ENCODE measurements around the gene HNRNPA1. TPM values are rescaled to one million over a fixed set of nuclear protein-coding genes. Genes with fewer than 3 reads are reported as not detected.
"Not testable (repeated sequence)": the region's sequence is repeated elsewhere in the genome, so short reads cannot be mapped to it uniquely, and the experiment has no call there.

The HNRNPA1 gene
- total and polyA plus RNA-seq, 2 of the 4 experiments (the other 2 are of a cell fraction), result 747 to 1,409 TPM

- H2BK120ac ChIP-seq (ENCODE audit: low read depth, low read length); H2BK20ac ChIP-seq (ENCODE audit: low read depth, low read length); H3K56ac ChIP-seq (ENCODE audit: extremely low read depth, insufficient read depth, low read length); H3K36me3 ChIP-seq (ENCODE audit: control insufficient read depth, insufficient read depth, low read length); H3K18ac ChIP-seq (ENCODE audit: low read depth, low read length); H3K4me2 ChIP-seq (ENCODE audit: low read depth, low read length); H3K9me3 ChIP-seq (ENCODE audit: control insufficient read depth, insufficient read depth, low read length); H3K9me1 ChIP-seq (ENCODE audit: insufficient read depth, low read length); H2AK5ac ChIP-seq (ENCODE audit: low read depth, low read length); H2BK15ac ChIP-seq (ENCODE audit: low read depth, low read length); H4K5ac ChIP-seq (ENCODE audit: low read depth, low read length); H4K8ac ChIP-seq (ENCODE audit: low read depth in 2 of 2, low read length in 2 of 2); H3K79me1 ChIP-seq (ENCODE audit: low read depth in 1 of 2, low read length in 2 of 2); H4K91ac ChIP-seq (ENCODE audit: insufficient read depth, low read depth, low read length); H2BK5ac ChIP-seq (ENCODE audit: low read depth, low read length, poor library complexity, severe bottlenecking); H3K4me1 ChIP-seq (ENCODE audit: control insufficient read depth, insufficient read depth, low read length); in situ Hi-C loops (cut with MboI; ENCODE audit: low sequenced_read_pairs); dilution Hi-C loops (cut with HindIII; ENCODE audit: low sequenced_read_pairs, unreplicated experiment); H4K20me1 ChIP-seq (ENCODE audit: insufficient read depth, low read length); H3K14ac ChIP-seq (replicated peaks; ENCODE audit: low read depth, low read length); H2AK9ac ChIP-seq (replicated peaks; ENCODE audit: low read depth, low read length, poor library complexity); H3K4me3 ChIP-seq (ENCODE audit: insufficient read depth, low read depth, low read length); ATAC-seq (ENCODE audit: low read depth); BruUV-seq (replicated peaks); H3K27ac ChIP-seq (ENCODE audit: insufficient read depth, low read length); intact Hi-C loops (cut with micrococcal nuclease); H3K9ac ChIP-seq (ENCODE audit: low read depth, low read length); H2AFZ ChIP-seq (replicated peaks; ENCODE audit: low read length, poor library complexity); DNase-seq; H3K4ac ChIP-seq (ENCODE audit: low read depth, low read length); H3K23ac ChIP-seq (ENCODE audit: low read depth, low read length); H3K27me3 ChIP-seq (ENCODE audit: control insufficient read depth, insufficient read depth, low read length): not testable (repeated sequence)
- ChIA-PET CTCF (interaction anchor here (0.7 to 0.8 kb wide), 2 partner anchors 298 to 734 kb away, joined by 3 to 4 read pairs; no protein-coding TSS in a partner anchor), POLR2A (ENCODE audit: unreplicated experiment) (interaction anchor here (0.7 kb wide), 1 partner anchor 19 kb away, joined by 3 read pairs; no protein-coding TSS in a partner anchor)
- WGBS, 2 experiments (ENCODE audit: extremely low coverage in 2 of 2, insufficient read length in 1 of 2), result 96% methylated on average over 4 of the region's 7 CpGs; no CpG with 5 or more reads in 1 of the 2 experiments
Measured at GRCh38 chr12:54312309-54312708, 31.8 kb downstream of the HNRNPA1 start.

Measured in IMR-90 (cell line).